ENCODE results near the gene POC5. TPM values are rescaled to one million over a fixed set of nuclear protein-coding genes. Genes with fewer than 3 reads are reported as not detected.

POC5 gene
- total RNA-seq, 1 donor from 2014 or later = 9.0 TPM

- Histone ChIP-seq H2AFZ (ENCODE audit: low read depth, low read length) (no peak overlapping the region), H3K4me2 (ENCODE audit: low read length) (no peak overlapping the region), H3K27me3 (ENCODE audit: insufficient read depth, low read length) (no peaks in the 10 kb centered on the region), H3K4me1 (ENCODE audit: insufficient read depth, low read length) (peaks cover under 1% of the 10 kb centered on the region), H3K27ac (ENCODE audit: low read depth, low read length) (no peak overlapping the region), H3K4me3 (ENCODE audit: insufficient read depth, low read depth, low read length) (no peak overlapping the region), H3K9ac (ENCODE audit: low read length) (no peak overlapping the region), H3K79me2 (ENCODE audit: insufficient read depth, low read length) (peaks cover 36% of the 10 kb centered on the region), H3K9me3 (ENCODE audit: insufficient read depth, low read depth, low read length) (no peaks in the 10 kb centered on the region), H3K36me3 (ENCODE audit: insufficient read depth, low read length) (no peaks in the 10 kb centered on the region), H4K20me1 (ENCODE audit: insufficient read depth, low read length) (no peaks in the 10 kb centered on the region)
- TF ChIP-seq CTCF (IDR thresholded peaks at IDR 0.05; ENCODE audit: insufficient read depth, low read depth, low read length) = no peak
- TF ChIP-seq EZH2 (IDR thresholded peaks at IDR 0.05; ENCODE audit: insufficient read depth, low read length) = no peak
- Mint-ChIP-seq H3K27me3 (ENCODE audit: low read depth, unreplicated experiment) (no peaks in the 10 kb centered on the region), H3K9me3 (ENCODE audit: unreplicated experiment) (no peaks in the 10 kb centered on the region), H3K4me1 (ENCODE audit: low read depth, unreplicated experiment) (peaks cover 4% of the 10 kb centered on the region), H3K36me3 (ENCODE audit: low read depth, unreplicated experiment) (no peaks in the 10 kb centered on the region), H3K27ac (ENCODE audit: unreplicated experiment) (no peak overlapping the region), H3K4me3 (ENCODE audit: unreplicated experiment) (no peak overlapping the region)
- no peak for DNase-seq (ENCODE audit: low read depth)
- FAIRE-seq = no peak
Observed at GRCh38 chr5:75710637-75711036, 6.6 kb downstream of the POC5 start.

- peaks cover 3% of the 10 kb centered on the region for H3K36me3 ChIP-seq (ENCODE audit: insufficient read depth, low read length)
- TF ChIP-seq CTCF (IDR thresholded peaks at IDR 0.05; ENCODE audit: insufficient read depth, low read depth, low read length) (no peak), EZH2 (IDR thresholded peaks at IDR 0.05; ENCODE audit: insufficient read depth, low read length) (no peak)
- no peak overlapping the region for H3K9ac ChIP-seq (ENCODE audit: low read length)
- peaks cover 14% of the 10 kb centered on the region for H3K79me2 ChIP-seq (ENCODE audit: insufficient read depth, low read length)
- Mint-ChIP-seq H3K4me3 (ENCODE audit: unreplicated experiment) (no peak overlapping the region), H3K27me3 (ENCODE audit: low read depth, unreplicated experiment) (no peaks in the 10 kb centered on the region), H3K9me3 (ENCODE audit: unreplicated experiment) (no peaks in the 10 kb centered on the region), H3K36me3 (ENCODE audit: low read depth, unreplicated experiment) (no peaks in the 10 kb centered on the region), H3K4me1 (ENCODE audit: low read depth, unreplicated experiment) (peaks cover 3% of the 10 kb centered on the region), H3K27ac (ENCODE audit: unreplicated experiment) (no peak overlapping the region)
- no peak overlapping the region for H3K4me2 ChIP-seq (ENCODE audit: low read length)
- no peaks in the 10 kb centered on the region for H4K20me1 ChIP-seq (ENCODE audit: insufficient read depth, low read length)
- no peak for FAIRE-seq
- no peak overlapping the region for H3K4me3 ChIP-seq (ENCODE audit: insufficient read depth, low read depth, low read length)
- H3K9me3 ChIP-seq (ENCODE audit: insufficient read depth, low read depth, low read length) = no peaks in the 10 kb centered on the region
- no peak overlapping the region for H2AFZ ChIP-seq (ENCODE audit: low read depth, low read length)
- no peak for DNase-seq (ENCODE audit: low read depth)
- no peak overlapping the region for H3K27ac ChIP-seq (ENCODE audit: low read depth, low read length)
- no peaks in the 10 kb centered on the region for H3K4me1 ChIP-seq (ENCODE audit: insufficient read depth, low read length)
- H3K27me3 ChIP-seq (ENCODE audit: insufficient read depth, low read length) = no peaks in the 10 kb centered on the region
Observed at GRCh38 chr5:75707911-75708509, 9.2 kb downstream of the POC5 start.

- Histone ChIP-seq H2AFZ (ENCODE audit: low read depth, low read length) (no peak overlapping the region), H3K36me3 (ENCODE audit: insufficient read depth, low read length) (peaks cover 5% of the 10 kb centered on the region), H3K79me2 (ENCODE audit: insufficient read depth, low read length) (peaks cover 10% of the 10 kb centered on the region), H3K4me1 (ENCODE audit: insufficient read depth, low read length) (no peaks in the 10 kb centered on the region), H3K4me2 (ENCODE audit: low read length) (no peak overlapping the region), H3K9me3 (ENCODE audit: insufficient read depth, low read depth, low read length) (no peaks in the 10 kb centered on the region), H3K9ac (ENCODE audit: low read length) (no peak overlapping the region), H3K27ac (ENCODE audit: low read depth, low read length) (no peak overlapping the region), H3K4me3 (ENCODE audit: insufficient read depth, low read depth, low read length) (no peak overlapping the region), H3K27me3 (ENCODE audit: insufficient read depth, low read length) (no peaks in the 10 kb centered on the region), H4K20me1 (ENCODE audit: insufficient read depth, low read length) (no peaks in the 10 kb centered on the region)
- no peak overlapping the region for H3K27ac Mint-ChIP-seq (ENCODE audit: unreplicated experiment)
- peaks cover 3% of the 10 kb centered on the region for H3K4me1 Mint-ChIP-seq (ENCODE audit: low read depth, unreplicated experiment)
- H3K9me3 Mint-ChIP-seq (ENCODE audit: unreplicated experiment) = no peaks in the 10 kb centered on the region
- DNase-seq (ENCODE audit: low read depth) (no peak), FAIRE-seq (no peak)
- peaks cover 4% of the 10 kb centered on the region for H3K36me3 Mint-ChIP-seq (ENCODE audit: low read depth, unreplicated experiment)
- no peak overlapping the region for H3K4me3 Mint-ChIP-seq (ENCODE audit: unreplicated experiment)
- TF ChIP-seq CTCF (IDR thresholded peaks at IDR 0.05; ENCODE audit: insufficient read depth, low read depth, low read length) = no peak
- TF ChIP-seq EZH2 (IDR thresholded peaks at IDR 0.05; ENCODE audit: insufficient read depth, low read length) = no peak
- no peaks in the 10 kb centered on the region for H3K27me3 Mint-ChIP-seq (ENCODE audit: low read depth, unreplicated experiment)
Observed at GRCh38 chr5:75706775-75707174, 10.5 kb downstream of the POC5 start.

Measured in astrocyte (in vitro differentiated cells and primary cell).